HL-60 (cell line): Measurements from ENCODE around the gene TACC2.

Experiments
- GABPA ChIP-seq: IDR thresholded peaks from 2 replicates; pipeline ENCODE4 v1.6.1; 2012; ENCODE audit warnings: low read depth
- POLR2AphosphoS5 ChIP-seq: IDR thresholded peaks from 2 replicates; pipeline ENCODE4 v1.6.1; 2012; ENCODE audit warnings: low read depth
- SPI1 ChIP-seq: IDR thresholded peaks from 2 replicates; pipeline ENCODE4 v1.6.1; 2012; ENCODE audit warnings: low read depth, mild to moderate bottlenecking, borderline replicate concordance
- TF ChIP-seq, protein P1 (sequence below): IDR thresholded peaks from one replicate; pipeline ENCODE4 v1.5.1; 2011; ENCODE audit warnings: low read length, control low read depth, inconsistent platforms; ENCODE audit not compliant: insufficient read depth

DNA sequence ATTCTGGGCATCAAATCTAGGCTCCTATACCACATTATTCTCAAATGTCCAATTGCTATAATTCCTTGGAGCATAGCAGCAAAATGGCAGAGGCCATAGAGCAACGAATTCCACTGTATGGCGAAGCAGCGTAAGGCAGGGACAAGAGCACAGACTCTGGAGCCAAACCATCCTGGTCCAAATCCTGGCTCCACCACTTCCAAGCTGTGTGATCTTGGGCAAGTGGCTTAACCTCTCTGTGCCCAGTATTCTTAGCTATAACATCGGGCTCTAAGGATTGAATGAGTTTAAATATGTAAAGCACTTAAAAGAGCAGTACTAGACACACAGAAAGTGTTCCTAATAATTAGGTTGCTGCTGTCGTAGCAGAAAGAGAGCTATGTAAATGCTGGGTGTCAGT is 56.2 kb downstream of the TACC2 start:
- TF ChIP-seq, protein P1, sequence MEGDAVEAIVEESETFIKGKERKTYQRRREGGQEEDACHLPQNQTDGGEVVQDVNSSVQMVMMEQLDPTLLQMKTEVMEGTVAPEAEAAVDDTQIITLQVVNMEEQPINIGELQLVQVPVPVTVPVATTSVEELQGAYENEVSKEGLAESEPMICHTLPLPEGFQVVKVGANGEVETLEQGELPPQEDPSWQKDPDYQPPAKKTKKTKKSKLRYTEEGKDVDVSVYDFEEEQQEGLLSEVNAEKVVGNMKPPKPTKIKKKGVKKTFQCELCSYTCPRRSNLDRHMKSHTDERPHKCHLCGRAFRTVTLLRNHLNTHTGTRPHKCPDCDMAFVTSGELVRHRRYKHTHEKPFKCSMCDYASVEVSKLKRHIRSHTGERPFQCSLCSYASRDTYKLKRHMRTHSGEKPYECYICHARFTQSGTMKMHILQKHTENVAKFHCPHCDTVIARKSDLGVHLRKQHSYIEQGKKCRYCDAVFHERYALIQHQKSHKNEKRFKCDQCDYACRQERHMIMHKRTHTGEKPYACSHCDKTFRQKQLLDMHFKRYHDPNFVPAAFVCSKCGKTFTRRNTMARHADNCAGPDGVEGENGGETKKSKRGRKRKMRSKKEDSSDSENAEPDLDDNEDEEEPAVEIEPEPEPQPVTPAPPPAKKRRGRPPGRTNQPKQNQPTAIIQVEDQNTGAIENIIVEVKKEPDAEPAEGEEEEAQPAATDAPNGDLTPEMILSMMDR, result no peak
- no peak for TF ChIP-seq SPI1
- no peak for TF ChIP-seq POLR2AphosphoS5
- TF ChIP-seq GABPA, result no peak
